RCC 7860 (cell line): ENCODE data around the gene LYST.
"Not testable (repeated sequence)": the region's sequence is repeated elsewhere in the genome, so short reads cannot be mapped to it uniquely, and the experiment has no call there.

Experiments
- DNase-seq: peaks from one replicate; pipeline ENCODE4 v3.0.0-alpha.2; 2015; ENCODE audit warnings: low spot score
- FAIRE-seq: peaks from 2 replicates; lab custom pipeline; 2012; peaks lifted over from hg19 to GRCh38; lab: Jason Lieb, UNC

LYST gene

GRCh38 chr1:235642011-235642942, 224.4 kb downstream of the LYST start:
- DNase-seq (no peak), FAIRE-seq (no peak)

- DNase-seq (no peak), FAIRE-seq (no peak)
These were observed 226.1 kb downstream of the LYST start for GRCh38 chr1:235640580-235640979.

- FAIRE-seq (no peak), DNase-seq (no peak)
These were observed 227.2 kb downstream of the LYST start for GRCh38 chr1:235639226-235640205.

GRCh38 chr1:235638612-235639011, 228.1 kb downstream of the LYST start:
- not testable (repeated sequence) for FAIRE-seq, DNase-seq

GRCh38 chr1:235637756-235638534, 228.8 kb downstream of the LYST start:
- FAIRE-seq (no peak), DNase-seq (no peak)

GRCh38 chr1:235635938-235636662, 230.6 kb downstream of the LYST start:
- no peak for FAIRE-seq
- DNase-seq: no peak

- FAIRE-seq: peak; percentile 90
- peak; percentile 53 for DNase-seq
These were observed 234.0 kb downstream of the LYST start for GRCh38 chr1:235632506-235633401.

- DNase-seq (no peak), FAIRE-seq (no peak)
These were observed 234.9 kb downstream of the LYST start for GRCh38 chr1:235631816-235632215.

- no peak for DNase-seq
- no peak for FAIRE-seq
These were observed 238.2 kb downstream of the LYST start for GRCh38 chr1:235628316-235629005.

- FAIRE-seq (no peak), DNase-seq (no peak)
These were observed 240.9 kb downstream of the LYST start for GRCh38 chr1:235625831-235626230.

- FAIRE-seq: no peak
- no peak for DNase-seq
These were observed 241.4 kb downstream of the LYST start for GRCh38 chr1:235625340-235625739.

- peak; percentile 89 for FAIRE-seq
- DNase-seq: peak; percentile 73
These were observed 241.9 kb downstream of the LYST start for GRCh38 chr1:235624721-235625333.

- FAIRE-seq (no peak), DNase-seq (no peak)
These were observed 243.5 kb downstream of the LYST start for GRCh38 chr1:235622936-235623779.

GRCh38 chr1:235619149-235619548, 247.6 kb downstream of the LYST start:
- FAIRE-seq, DNase-seq: not testable (repeated sequence)

GRCh38 chr1:235617808-235618207, 248.9 kb downstream of the LYST start:
- no peak for FAIRE-seq
- no peak for DNase-seq

- FAIRE-seq: no peak
- DNase-seq: no peak
These were observed 249.6 kb downstream of the LYST start for GRCh38 chr1:235617140-235617539.

GRCh38 chr1:235614442-235614954, 252.2 kb downstream of the LYST start:
- FAIRE-seq (no peak), DNase-seq (no peak)
